Naive B cell (primary cell): ENCODE data around the gene TRIM6. TPM values are rescaled to one million over a fixed set of nuclear protein-coding genes. Genes with fewer than 3 reads are reported as not detected.
"Not testable (repeated sequence)": the region's sequence is repeated elsewhere in the genome, so short reads cannot be mapped to it uniquely, and the experiment has no call there.

Experiments
- ATAC-seq, 2 donors: fragments of 150-1000 bp; cut with Tn5 transposase; 2 replicates each; pipeline ENCODE4 v1.10.0; 2021; ENCODE audit warnings: low read depth in 2 of 2, mild to moderate bottlenecking in 2 of 2, moderate library complexity in 2 of 2
- DNase-seq: peaks from one replicate; pipeline ENCODE4 v3.0.0; 2022
- H3K27ac Mint-ChIP-seq, 6 donors: one replicate each; pipeline ENCODE4 v1.8.0; 2020 to 2022; ENCODE audit warnings: mild to moderate bottlenecking in 6 of 6, mixed read lengths in 6 of 6, moderate library complexity in 5 of 6, inconsistent platforms in 2 of 6
- H3K27me3 Mint-ChIP-seq, 3 donors: one replicate each; pipeline ENCODE4 v1.8.0; 2021 to 2022; ENCODE audit warnings: mixed read lengths in 3 of 3, mild to moderate bottlenecking in 1 of 3
- H3K36me3 Mint-ChIP-seq, 2 donors: one replicate each; pipeline ENCODE4 v1.8.0; 2020 to 2022; ENCODE audit warnings: mixed read lengths in 2 of 2, inconsistent platforms in 1 of 2, mild to moderate bottlenecking in 1 of 2
- H3K4me1 Mint-ChIP-seq, 3 donors: one replicate each; pipeline ENCODE4 v1.8.0; 2020 to 2022; ENCODE audit warnings: mixed read lengths in 3 of 3, inconsistent platforms in 1 of 3, mild to moderate bottlenecking in 1 of 3, moderate library complexity in 1 of 3
- H3K4me3 Mint-ChIP-seq, 8 donors: one replicate each; pipeline ENCODE4 v1.8.0; 2020 to 2022; ENCODE audit warnings: mild to moderate bottlenecking in 8 of 8, mixed read lengths in 8 of 8, moderate library complexity in 8 of 8, inconsistent platforms in 2 of 8
- H3K9me3 Mint-ChIP-seq, 7 donors: one replicate each; pipeline ENCODE4 v1.8.0; 2020 to 2022; ENCODE audit warnings: mixed read lengths in 7 of 7, mild to moderate bottlenecking in 5 of 7, inconsistent platforms in 2 of 7, moderate library complexity in 1 of 7
- polyA plus RNA-seq, 6 donors: library from polyadenylated mRNA; unstranded; fragments of 300-500 nt; fragmentation: Illumina TruSeq; gene quantifications; one replicate each; pipeline ENCODE4 v1.2.3, GENCODE V29; 2021; ENCODE audit warnings: low read depth in 6 of 6

TRIM6 gene
- polyA plus RNA-seq, 6 donors from 2014 or later, result 0.22 TPM; not detected in 5

DNA sequence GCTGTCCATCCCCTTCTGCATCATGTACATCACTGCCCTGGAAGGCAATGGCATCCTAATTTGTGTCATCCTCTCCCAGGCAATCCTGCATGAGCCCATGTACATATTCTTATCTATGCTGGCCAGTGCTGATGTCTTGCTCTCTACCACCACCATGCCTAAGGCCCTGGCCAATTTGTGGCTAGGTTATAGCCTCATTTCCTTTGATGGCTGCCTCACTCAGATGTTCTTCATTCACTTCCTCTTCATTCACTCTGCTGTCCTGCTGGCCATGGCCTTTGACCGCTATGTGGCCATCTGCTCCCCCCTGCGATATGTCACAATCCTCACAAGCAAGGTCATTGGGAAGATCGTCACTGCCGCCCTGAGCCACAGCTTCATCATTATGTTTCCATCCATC is 15.4 kb upstream of the TRIM6 start:
- H3K4me3 Mint-ChIP-seq, result no peak overlapping the region
- DNase-seq (no peak), ATAC-seq (no peak)
- H3K4me1 Mint-ChIP-seq, result no peaks in the 10 kb centered on the region
- peaks cover 0 to 7% (median 4%) of the 10 kb centered on the region in 7 donors for H3K9me3 Mint-ChIP-seq
- no peak overlapping the region for H3K27ac Mint-ChIP-seq
- H3K36me3 Mint-ChIP-seq, result no peaks in the 10 kb centered on the region
- H3K27me3 Mint-ChIP-seq, result no peaks in the 10 kb centered on the region

DNA sequence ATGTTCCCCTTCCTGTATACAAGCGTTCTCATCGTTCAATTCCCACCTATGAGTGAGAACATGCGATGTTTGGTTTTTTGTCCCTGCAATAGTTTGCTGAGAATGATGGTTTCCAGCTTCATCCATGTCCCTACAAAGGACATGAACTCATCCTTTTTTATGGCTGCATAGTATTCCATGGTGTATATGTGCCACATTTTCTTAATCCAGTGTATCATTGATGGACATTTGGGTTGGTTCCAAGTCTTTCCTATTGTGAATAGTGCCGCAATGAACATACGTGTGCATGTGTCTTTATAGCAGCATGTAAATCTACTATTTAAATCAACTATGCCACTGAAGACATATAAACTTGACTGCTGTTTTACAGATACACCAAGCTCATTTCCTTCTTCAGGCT is 12.0 kb upstream of the TRIM6 start:
- not testable (repeated sequence) for H3K36me3 Mint-ChIP-seq, H3K4me1 Mint-ChIP-seq

DNA sequence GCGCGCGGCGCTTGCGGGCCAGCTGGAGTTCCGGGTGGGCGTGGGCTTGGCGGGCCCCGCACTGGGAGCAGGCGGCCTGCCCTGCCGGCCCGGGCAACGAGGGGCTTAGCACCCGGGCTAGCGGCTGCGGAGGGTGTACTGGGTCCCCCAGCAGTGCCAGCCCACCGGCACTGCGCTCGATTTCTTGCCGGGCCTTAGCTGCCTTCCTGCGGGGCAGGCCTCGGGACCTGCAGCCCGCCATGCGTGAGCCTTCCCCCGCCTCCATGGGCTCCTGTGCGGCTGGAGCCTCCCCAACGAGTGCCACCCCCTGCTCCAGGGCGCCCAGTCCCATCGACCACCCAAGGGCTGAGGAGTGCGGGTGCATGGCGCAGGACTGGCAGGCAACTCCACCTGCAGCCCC is 6.5 kb upstream of the TRIM6 start:
- not testable (repeated sequence) for H3K27ac Mint-ChIP-seq, H3K4me3 Mint-ChIP-seq, H3K9me3 Mint-ChIP-seq, ATAC-seq, H3K27me3 Mint-ChIP-seq, DNase-seq, H3K4me1 Mint-ChIP-seq
- H3K36me3 Mint-ChIP-seq, result peaks cover 0 to 10% of the 10 kb centered on the region in 2 donors

More for the DNA sequence above, 12.0 kb upstream of the TRIM6 start:
- not testable (repeated sequence) for DNase-seq, H3K9me3 Mint-ChIP-seq, ATAC-seq, H3K27ac Mint-ChIP-seq, H3K4me3 Mint-ChIP-seq, H3K27me3 Mint-ChIP-seq

DNA sequence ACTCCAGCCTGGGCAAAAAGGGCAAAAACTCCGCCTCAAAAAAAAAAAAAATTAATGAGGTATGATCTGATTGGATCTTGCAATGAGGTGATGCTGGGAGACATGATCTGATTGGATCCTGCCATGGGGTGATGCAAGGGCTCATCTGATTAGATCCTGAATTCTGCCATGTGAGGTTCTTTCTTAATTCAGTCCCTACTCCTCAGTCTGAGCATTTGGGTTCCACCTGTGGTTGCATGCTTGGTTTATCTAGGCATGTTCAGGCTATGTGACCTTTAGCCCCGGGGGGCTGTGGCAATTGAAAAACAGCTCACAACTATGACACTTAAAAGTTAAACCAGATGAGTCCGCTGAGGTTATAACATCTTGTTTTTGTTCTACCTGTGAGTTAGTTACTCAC is 4.8 kb upstream of the TRIM6 start:
- H3K36me3 Mint-ChIP-seq, result peaks cover 0 to 8% of the 10 kb centered on the region in 2 donors
- no peak for DNase-seq
- no peak overlapping the region for H3K4me3 Mint-ChIP-seq
- H3K9me3 Mint-ChIP-seq, result peaks cover 0 to 2% (median 0%) of the 10 kb centered on the region in 7 donors
- H3K27ac Mint-ChIP-seq, result peak overlapping the region in 1 of 6 donors; percentile 70
- H3K4me1 Mint-ChIP-seq, result peaks cover 8 to 14% (median 11%) of the 10 kb centered on the region in 3 donors
- no peak for ATAC-seq
- H3K27me3 Mint-ChIP-seq, result no peaks in the 10 kb centered on the region

DNA sequence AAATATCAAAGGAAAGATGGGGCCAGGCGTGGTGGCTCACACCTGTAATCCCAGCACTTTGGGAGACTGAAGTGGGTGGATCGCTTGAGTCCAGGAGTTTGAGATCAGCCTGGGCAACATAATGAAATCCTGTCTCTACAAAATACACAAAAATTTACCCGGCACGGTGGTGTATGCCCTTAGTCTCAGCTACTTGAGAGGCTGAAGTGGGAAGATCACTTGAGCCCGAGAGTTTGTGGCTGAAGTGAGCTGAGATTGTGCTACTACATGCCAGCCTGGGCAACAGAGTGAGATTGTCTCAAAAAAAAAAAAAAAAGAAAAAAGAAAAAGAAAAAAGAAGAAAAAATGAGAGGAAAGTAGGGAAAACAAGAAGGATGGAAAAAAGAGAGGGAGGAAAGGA is 3.8 kb upstream of the TRIM6 start:
- DNase-seq (no peak), ATAC-seq (no peak)
- H3K27me3 Mint-ChIP-seq, result no peaks in the 10 kb centered on the region
- H3K4me1 Mint-ChIP-seq, result peaks cover 12 to 18% (median 16%) of the 10 kb centered on the region in 3 donors
- H3K36me3 Mint-ChIP-seq, result peaks cover 0 to 6% of the 10 kb centered on the region in 2 donors
- H3K9me3 Mint-ChIP-seq, result peaks cover 0 to 2% (median 0%) of the 10 kb centered on the region in 7 donors
- H3K4me3 Mint-ChIP-seq, result no peak overlapping the region
- no peak overlapping the region for H3K27ac Mint-ChIP-seq

DNA sequence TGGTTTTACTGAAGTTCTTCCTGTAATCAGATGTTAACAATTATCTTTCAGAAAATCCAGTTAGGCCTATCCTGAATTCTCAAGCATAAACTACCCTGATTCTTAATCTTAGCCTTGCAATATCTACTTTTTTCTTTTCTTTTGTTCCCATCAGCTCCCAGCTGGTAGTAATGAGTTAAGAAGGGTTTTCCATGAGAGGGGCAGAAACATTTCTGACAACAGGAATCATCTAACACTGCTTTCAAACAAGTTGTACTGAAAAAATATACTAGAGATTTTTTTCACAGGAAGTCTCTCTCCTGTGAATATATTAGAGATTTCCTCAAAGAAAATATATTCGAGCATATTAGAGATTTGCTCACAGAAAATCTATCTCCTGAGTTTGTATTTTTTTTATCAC is 3.3 kb upstream of the TRIM6 start:
- peaks cover 0 to 6% of the 10 kb centered on the region in 2 donors for H3K36me3 Mint-ChIP-seq
- H3K9me3 Mint-ChIP-seq, result peaks cover 0 to 2% (median 0%) of the 10 kb centered on the region in 7 donors

DNA sequence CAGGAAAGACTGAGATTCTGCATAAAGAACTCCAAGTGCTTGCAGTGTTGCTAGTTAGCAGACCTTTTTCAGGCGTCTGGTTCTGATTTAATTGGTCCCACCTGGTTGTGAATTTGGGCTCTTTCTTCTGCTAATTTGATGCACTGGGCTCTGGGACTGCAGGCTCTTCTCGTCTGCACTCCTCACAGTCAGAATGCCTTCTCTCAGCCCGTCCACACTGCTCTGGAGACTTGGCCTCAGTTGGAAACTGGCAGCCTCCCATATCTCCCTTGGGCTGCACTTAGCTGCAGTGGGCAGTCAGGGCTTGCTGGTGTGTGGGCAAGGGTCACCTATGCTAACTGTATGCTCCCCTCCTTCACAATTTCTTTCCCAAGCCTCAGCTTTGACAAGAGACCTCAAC is 1.5 kb downstream of the TRIM6 start:
- ATAC-seq, result no peak
- H3K36me3 Mint-ChIP-seq, result no peaks in the 10 kb centered on the region
- H3K9me3 Mint-ChIP-seq, result no peaks in the 10 kb centered on the region
- peaks cover 12 to 18% (median 13%) of the 10 kb centered on the region in 3 donors for H3K4me1 Mint-ChIP-seq
- H3K27ac Mint-ChIP-seq, result peak overlapping the region in 1 of 6 donors; percentile 60
- DNase-seq, result no peak
- peak overlapping the region in 3 of 8 donors; percentile 26 to 71 (median 57) for H3K4me3 Mint-ChIP-seq
- no peaks in the 10 kb centered on the region for H3K27me3 Mint-ChIP-seq

More for the DNA sequence above, 3.3 kb upstream of the TRIM6 start:
- no peak for ATAC-seq
- H3K27me3 Mint-ChIP-seq, result no peaks in the 10 kb centered on the region
- no peak for DNase-seq
- no peak overlapping the region for H3K4me3 Mint-ChIP-seq
- H3K27ac Mint-ChIP-seq, result peak overlapping the region in 1 of 6 donors; percentile 25
- H3K4me1 Mint-ChIP-seq, result peaks cover 12 to 18% (median 16%) of the 10 kb centered on the region in 3 donors

DNA sequence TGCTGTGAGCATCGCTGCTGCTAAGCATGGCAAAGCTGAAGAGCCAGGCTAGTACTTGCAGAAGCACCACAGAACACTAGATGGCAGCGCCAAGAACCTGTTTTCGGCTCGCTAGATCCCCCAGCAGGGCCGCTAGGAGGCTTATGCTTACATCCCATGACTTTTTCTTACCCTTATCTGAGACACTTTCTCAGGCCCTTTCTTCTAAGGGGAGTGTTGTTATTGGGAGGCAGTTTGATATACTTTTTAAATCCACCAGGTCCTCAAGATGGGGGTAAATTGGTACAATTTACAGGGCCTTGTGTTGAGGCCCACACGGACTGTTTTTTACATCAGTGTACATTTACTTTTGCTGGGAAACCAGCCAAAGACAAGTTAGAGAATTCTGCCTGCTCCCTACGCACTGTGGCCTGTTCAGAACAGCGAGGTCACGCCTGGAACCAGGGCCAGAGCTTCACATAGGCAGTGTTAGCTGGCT is 4.0 kb downstream of the TRIM6 start:
- DNase-seq (peak; percentile 48), ATAC-seq (peak; percentile 91 to 96)
- H3K4me3 Mint-ChIP-seq, result no peak overlapping the region
- peaks cover 12 to 13% (median 13%) of the 10 kb centered on the region in 3 donors for H3K4me1 Mint-ChIP-seq
- H3K27me3 Mint-ChIP-seq, result no peaks in the 10 kb centered on the region
- peak overlapping the region in 1 of 6 donors; percentile 12 for H3K27ac Mint-ChIP-seq
- H3K9me3 Mint-ChIP-seq, result no peaks in the 10 kb centered on the region
- no peaks in the 10 kb centered on the region for H3K36me3 Mint-ChIP-seq

DNA sequence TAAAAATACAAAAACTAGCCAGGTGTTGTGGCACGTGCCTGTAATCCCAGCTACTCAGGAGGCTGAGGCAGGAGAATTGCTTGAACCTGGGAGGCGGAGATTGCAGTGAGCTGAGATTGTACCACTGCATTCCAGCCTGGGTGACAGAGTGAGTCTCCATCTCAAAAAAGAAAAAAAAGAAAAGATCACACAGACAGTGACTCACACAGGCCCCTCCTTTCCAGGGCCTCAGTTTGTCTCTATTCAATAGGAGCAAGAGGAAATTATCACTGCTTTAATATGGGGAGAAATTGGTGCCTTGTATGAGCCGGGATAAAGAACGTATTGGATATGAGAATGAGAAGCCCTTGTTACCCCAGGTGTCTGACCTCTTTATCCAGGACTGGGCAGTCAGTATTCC is 6.4 kb downstream of the TRIM6 start:
- H3K27me3 Mint-ChIP-seq, DNase-seq, ATAC-seq, H3K9me3 Mint-ChIP-seq, H3K4me3 Mint-ChIP-seq, H3K4me1 Mint-ChIP-seq, H3K36me3 Mint-ChIP-seq: not testable (repeated sequence)
- H3K27ac Mint-ChIP-seq, result peak overlapping the region in 2 of 6 donors; percentile 4 to 58

DNA sequence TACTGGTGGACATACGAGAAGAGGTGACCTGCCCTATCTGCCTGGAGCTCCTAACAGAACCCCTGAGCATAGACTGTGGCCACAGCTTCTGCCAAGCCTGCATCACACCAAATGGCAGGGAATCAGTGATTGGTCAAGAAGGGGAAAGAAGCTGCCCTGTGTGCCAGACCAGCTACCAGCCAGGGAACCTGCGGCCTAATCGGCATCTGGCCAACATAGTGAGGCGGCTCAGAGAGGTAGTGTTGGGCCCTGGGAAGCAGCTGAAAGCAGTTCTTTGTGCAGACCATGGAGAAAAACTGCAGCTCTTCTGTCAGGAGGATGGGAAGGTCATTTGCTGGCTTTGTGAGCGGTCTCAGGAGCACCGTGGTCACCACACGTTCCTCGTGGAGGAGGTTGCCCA is 6.9 kb downstream of the TRIM6 start:
- no peaks in the 10 kb centered on the region for H3K4me1 Mint-ChIP-seq
- DNase-seq (no peak), ATAC-seq (no peak)
- no peaks in the 10 kb centered on the region for H3K9me3 Mint-ChIP-seq
- H3K36me3 Mint-ChIP-seq, result no peaks in the 10 kb centered on the region
- H3K27me3 Mint-ChIP-seq, result no peaks in the 10 kb centered on the region
- H3K27ac Mint-ChIP-seq, result peak overlapping the region in 1 of 6 donors; percentile 47
- H3K4me3 Mint-ChIP-seq, result no peak overlapping the region

DNA sequence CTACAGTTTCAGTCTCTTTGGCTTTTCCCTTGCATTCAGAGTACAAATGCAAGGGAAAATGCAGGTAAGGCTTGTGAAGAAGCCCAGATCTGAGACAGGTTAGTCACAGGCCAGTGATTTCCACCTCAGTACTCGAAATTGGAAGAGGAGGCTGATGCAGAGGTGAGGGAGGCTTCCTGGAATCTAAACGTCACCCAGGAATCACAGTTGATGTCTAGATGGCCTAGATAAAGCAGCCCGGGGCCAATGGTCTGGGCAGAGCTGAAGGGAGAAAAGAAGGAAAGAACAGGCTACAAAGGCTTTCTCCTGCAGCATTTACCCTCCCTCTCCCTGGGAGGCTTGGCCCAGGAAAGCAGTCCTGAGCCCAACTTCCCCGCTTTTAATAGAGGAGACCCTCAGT is 8.5 kb downstream of the TRIM6 start:
- no peaks in the 10 kb centered on the region for H3K4me1 Mint-ChIP-seq
- no peaks in the 10 kb centered on the region for H3K27me3 Mint-ChIP-seq
- ATAC-seq (no peak), DNase-seq (no peak)
- H3K9me3 Mint-ChIP-seq, result no peaks in the 10 kb centered on the region
- no peaks in the 10 kb centered on the region for H3K36me3 Mint-ChIP-seq
- no peak overlapping the region for H3K4me3 Mint-ChIP-seq
- peak overlapping the region in 1 of 6 donors; percentile 16 for H3K27ac Mint-ChIP-seq

DNA sequence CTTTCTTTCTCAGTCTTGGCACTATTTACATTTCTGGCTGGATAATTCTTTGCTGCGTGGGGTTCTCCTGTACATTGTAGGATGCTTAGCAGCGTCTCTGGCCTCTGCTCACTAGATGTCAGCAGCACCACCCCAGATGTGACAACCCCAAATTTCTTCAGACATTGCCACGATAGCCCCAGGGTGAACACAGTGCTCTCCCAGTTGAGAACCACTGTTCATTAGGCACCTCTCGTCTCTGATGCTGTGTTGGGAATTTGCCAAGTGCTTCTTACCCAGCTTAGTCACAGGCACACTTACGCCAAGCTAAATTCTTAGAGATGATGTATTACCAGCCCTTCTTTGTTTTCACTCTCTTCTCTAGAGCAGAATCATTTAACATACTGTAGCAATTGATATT is 9.4 kb downstream of the TRIM6 start:
- Mint-ChIP-seq H3K4me3 (no peak overlapping the region), H3K9me3 (no peaks in the 10 kb centered on the region), H3K4me1 (peaks cover 0 to 3% (median 0%) of the 10 kb centered on the region in 3 donors), H3K27me3 (no peaks in the 10 kb centered on the region), H3K27ac (peak overlapping the region in 1 of 6 donors; percentile 1), H3K36me3 (no peaks in the 10 kb centered on the region)
- no peak for DNase-seq
- no peak for ATAC-seq

DNA sequence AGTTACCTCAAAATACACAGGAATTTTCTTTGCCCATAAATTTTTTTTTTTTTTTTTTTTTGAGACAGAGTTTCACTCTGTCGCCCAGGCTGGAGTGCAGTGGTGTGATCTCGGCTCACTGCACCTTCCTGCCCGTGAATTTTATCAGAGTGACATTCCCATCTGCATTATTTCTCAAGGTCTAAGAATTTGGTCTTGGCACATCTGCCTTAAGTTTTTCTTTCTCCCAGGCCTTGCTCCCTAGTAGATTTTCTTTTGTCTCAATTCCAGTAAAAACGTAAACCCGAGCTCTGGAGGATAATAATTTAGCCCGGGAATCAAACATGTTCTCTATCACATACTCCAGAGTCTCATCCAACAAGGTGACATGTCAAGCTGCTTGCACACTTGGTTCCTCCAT is 12.4 kb downstream of the TRIM6 start:
- peaks cover 0 to 9% (median 0%) of the 10 kb centered on the region in 3 donors for H3K4me1 Mint-ChIP-seq
- no peaks in the 10 kb centered on the region for H3K27me3 Mint-ChIP-seq
- H3K9me3 Mint-ChIP-seq, result no peaks in the 10 kb centered on the region
- H3K36me3 Mint-ChIP-seq, result no peaks in the 10 kb centered on the region
- DNase-seq, result no peak
- no peak for ATAC-seq
- no peak overlapping the region for H3K27ac Mint-ChIP-seq
- no peak overlapping the region for H3K4me3 Mint-ChIP-seq

DNA sequence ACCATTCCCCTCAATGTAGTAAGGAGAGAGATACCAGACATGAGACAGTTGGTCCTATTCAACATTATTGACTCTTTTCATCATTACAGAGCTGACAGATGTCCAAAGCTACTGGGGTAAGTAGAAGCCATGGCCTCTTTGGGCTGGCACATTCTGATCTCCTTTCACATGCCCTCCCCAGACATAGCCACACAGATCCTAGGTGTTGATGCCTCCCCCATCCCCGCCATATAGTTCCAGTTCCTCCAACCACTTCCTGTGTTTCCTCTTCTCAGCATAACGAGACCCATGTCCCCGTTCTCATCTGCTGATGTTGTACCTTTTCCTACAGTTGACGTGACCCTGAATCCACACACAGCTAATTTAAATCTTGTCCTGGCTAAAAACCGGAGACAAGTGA is 14.0 kb downstream of the TRIM6 start:
- Mint-ChIP-seq H3K27me3 (no peaks in the 10 kb centered on the region), H3K4me3 (no peak overlapping the region), H3K4me1 (peaks cover 0 to 9% (median 0%) of the 10 kb centered on the region in 3 donors), H3K9me3 (no peaks in the 10 kb centered on the region), H3K36me3 (no peaks in the 10 kb centered on the region), H3K27ac (peak overlapping the region in 1 of 6 donors; percentile 5)
- DNase-seq (no peak), ATAC-seq (no peak)

DNA sequence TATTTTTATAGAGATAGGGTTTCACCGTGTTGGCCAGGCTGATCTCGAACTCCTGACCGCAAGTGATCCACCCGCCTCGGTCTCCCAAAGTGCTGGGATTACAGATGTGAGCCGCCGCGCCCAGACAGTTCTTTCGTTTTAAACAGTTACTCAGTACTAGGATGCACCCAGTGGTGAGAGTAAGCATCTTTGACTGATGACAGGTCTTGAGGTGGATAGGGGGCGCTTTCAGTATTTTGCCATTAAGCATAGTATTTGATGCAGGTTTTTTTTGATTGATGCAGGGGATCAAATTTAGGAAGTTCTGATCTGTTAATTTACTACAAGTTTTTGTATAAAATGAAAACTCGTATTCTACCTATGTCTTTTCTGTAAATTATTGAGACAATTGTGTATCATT is 15.2 kb downstream of the TRIM6 start:
- Mint-ChIP-seq H3K36me3 (no peaks in the 10 kb centered on the region), H3K4me1 (peaks cover 0 to 9% (median 0%) of the 10 kb centered on the region in 3 donors), H3K27me3 (no peaks in the 10 kb centered on the region), H3K27ac (no peak overlapping the region), H3K4me3 (no peak overlapping the region), H3K9me3 (no peaks in the 10 kb centered on the region)
- DNase-seq, result no peak
- ATAC-seq, result no peak
